Effector memory CD8-positive, alpha-beta T cell (primary cell): ENCODE results near the gene FAM111A.

ENCODE experiments used
- ATAC-seq: fragments of 150-1000 bp; cut with Tn5 transposase; replicated peaks from 2 replicates; pipeline ENCODE4 v1.10.0; 2021; ENCODE audit warnings: mild to moderate bottlenecking, moderate library complexity
- DNase-seq, 3 experiments: peaks; one replicate each; pipeline ENCODE4 v3.0.0; 2021
- H3K27ac Mint-ChIP-seq, 2 donors: one replicate each; pipeline ENCODE4 v1.8.0; 2022; ENCODE audit warnings: mild to moderate bottlenecking in 2 of 2, mixed read lengths in 2 of 2, moderate library complexity in 2 of 2
- H3K27me3 Mint-ChIP-seq, 2 donors: one replicate each; pipeline ENCODE4 v1.8.0; 2022; ENCODE audit warnings: mixed read lengths in 2 of 2
- H3K36me3 Mint-ChIP-seq: one replicate; pipeline ENCODE4 v1.8.0; 2022; ENCODE audit warnings: mild to moderate bottlenecking, moderate library complexity, mixed read lengths; ENCODE audit not compliant: insufficient read depth
- H3K4me1 Mint-ChIP-seq, 2 donors: one replicate each; pipeline ENCODE4 v1.8.0; 2022; ENCODE audit warnings: low read depth in 2 of 2, mixed read lengths in 2 of 2
- H3K4me3 Mint-ChIP-seq, 2 donors: one replicate each; pipeline ENCODE4 v1.8.0; 2022; ENCODE audit warnings: mild to moderate bottlenecking in 2 of 2, mixed read lengths in 2 of 2, moderate library complexity in 2 of 2
- H3K9me3 Mint-ChIP-seq, 2 donors: one replicate each; pipeline ENCODE4 v1.8.0; 2022; ENCODE audit warnings: mixed read lengths in 2 of 2

The FAM111A gene

DNA sequence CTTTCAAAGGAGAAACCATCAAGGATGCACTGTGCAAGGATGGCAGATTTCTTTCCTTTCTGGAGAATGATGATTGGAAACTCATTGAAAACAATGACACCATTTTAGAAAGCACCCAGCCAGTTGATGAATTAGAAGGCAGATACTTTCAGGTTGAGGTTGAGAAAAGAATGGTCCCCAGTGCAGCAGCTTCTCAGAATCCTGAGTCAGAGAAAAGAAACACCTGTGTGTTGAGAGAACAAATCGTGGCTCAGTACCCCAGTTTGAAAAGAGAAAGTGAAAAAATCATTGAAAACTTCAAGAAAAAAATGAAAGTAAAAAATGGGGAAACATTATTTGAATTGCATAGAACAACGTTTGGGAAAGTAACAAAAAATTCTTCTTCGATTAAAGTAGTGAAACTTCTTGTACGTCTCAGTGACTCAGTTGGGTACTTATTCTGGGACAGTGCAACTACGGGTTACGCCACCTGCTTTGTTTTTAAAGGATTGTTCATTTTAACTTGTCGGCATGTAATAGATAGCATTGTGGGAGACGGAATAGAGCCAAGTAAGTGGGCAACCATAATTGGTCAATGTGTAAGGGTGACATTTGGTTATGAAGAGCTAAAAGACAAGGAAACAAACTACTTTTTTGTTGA, 9.8 kb downstream of the FAM111A start:
- H3K4me3 Mint-ChIP-seq = peak overlapping the region; percentile 0 to 60
- ATAC-seq = no peak
- peaks cover 6 to 13% of the 10 kb centered on the region in 2 donors for H3K4me1 Mint-ChIP-seq
- H3K27me3 Mint-ChIP-seq = no peaks in the 10 kb centered on the region
- peaks cover 16% of the 10 kb centered on the region for H3K36me3 Mint-ChIP-seq
- no peak for DNase-seq
- H3K27ac Mint-ChIP-seq = peak overlapping the region; percentile 3 to 60
- H3K9me3 Mint-ChIP-seq = no peaks in the 10 kb centered on the region

DNA sequence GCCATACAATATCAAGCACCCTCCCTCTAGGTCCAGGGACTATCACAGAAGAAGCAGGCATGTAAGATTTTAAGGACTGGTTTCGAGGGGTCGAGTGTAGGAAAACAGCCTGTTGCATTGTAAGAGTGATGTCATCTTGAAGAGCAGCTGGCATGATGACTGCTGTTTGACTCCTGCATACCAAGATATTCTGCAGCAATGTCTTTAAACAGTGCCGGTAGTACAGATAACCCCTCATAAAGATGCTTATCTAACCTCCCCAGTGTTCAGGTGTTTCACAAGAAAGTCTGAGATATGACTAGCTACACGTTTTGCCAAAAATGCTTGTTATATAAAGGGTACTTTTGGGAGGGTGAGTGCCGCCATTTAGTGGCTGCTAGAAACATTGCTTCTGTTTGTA, 12.0 kb downstream of the FAM111A start:
- Mint-ChIP-seq H3K27ac (no peak overlapping the region), H3K4me1 (peaks cover 6 to 9% of the 10 kb centered on the region in 2 donors), H3K27me3 (no peaks in the 10 kb centered on the region), H3K36me3 (peaks cover 6% of the 10 kb centered on the region), H3K9me3 (no peaks in the 10 kb centered on the region), H3K4me3 (no peak overlapping the region)
- DNase-seq (no peak), ATAC-seq (no peak)

DNA sequence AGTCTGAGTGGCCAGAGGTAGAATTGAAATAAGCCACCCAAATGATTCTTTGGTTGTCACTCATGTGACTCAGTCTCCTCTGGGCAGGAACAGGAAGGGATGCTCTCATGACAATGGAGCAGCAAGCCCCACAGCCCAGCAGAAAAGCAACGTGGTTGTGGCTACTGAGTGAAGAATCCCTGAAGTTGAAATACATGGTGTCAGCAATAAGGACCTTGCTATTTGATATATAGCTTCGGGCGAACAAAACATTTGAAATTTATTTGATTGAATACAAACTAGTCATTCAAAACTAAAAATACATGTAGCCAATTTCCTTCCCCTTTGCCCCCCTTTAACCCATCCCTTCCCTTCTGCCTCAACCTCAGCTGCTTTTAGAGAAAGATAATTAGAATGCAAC, 14.8 kb downstream of the FAM111A start:
- H3K9me3 Mint-ChIP-seq = no peaks in the 10 kb centered on the region
- H3K4me3 Mint-ChIP-seq = no peak overlapping the region
- H3K36me3 Mint-ChIP-seq = no peaks in the 10 kb centered on the region
- peaks cover 10 to 20% of the 10 kb centered on the region in 2 donors for H3K27me3 Mint-ChIP-seq
- ATAC-seq = no peak
- peak overlapping the region in 1 of 2 donors; percentile 64 for H3K27ac Mint-ChIP-seq
- peaks cover 3 to 9% of the 10 kb centered on the region in 2 donors for H3K4me1 Mint-ChIP-seq
- no peak for DNase-seq

DNA sequence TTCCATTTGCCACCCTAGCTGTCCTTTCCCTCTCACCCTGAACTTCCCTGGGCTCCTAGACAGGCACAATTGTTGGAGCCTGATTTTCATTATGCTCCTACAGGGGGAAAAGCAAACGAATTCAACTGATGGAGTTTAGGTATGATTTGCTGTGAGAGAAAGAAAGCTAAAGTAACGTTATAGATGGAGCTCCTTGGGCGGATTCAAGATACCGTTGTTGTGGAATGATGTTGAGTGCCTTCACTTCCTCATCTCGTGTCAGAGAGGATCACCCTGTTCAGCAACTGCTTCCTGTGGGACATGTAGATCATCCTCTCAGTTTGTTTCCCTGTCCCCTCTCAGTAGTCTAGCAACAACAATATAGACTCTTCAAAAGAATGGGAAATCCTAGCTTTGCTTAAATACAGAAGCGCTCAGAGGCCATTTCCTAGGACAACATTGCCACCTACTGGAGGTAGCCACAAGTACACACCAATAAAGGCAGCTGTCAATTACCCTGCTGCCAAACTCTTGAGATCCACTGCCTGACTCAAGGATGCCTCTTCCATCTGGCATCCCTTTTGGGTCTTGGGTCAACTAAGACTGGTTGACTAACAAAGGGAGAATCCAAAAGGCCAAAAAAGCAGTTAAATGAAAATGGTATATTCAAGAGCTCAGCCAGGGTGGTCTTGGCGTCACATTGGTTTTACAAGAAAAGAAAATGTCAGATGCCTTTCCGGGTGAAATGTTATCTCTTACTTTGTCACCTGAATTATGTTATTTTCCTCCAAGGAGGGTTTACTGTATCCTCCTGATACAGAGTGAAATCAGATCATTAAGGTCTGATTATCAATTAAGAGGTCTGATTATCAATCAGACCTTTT, 15.8 kb downstream of the FAM111A start:
- Mint-ChIP-seq H3K4me3 (no peak overlapping the region), H3K27ac (no peak overlapping the region), H3K9me3 (no peaks in the 10 kb centered on the region), H3K4me1 (peaks cover 0 to 9% of the 10 kb centered on the region in 2 donors), H3K36me3 (no peaks in the 10 kb centered on the region), H3K27me3 (peaks cover 12 to 30% of the 10 kb centered on the region in 2 donors)
- DNase-seq = peak; percentile 58 to 64 (median 62)
- peak; percentile 97 for ATAC-seq

GRCh38 chr11:59164028-59164427, 21.4 kb downstream of the FAM111A start:
- DNase-seq (no peak), ATAC-seq (no peak)
- Mint-ChIP-seq H3K4me3 (no peak overlapping the region), H3K36me3 (no peaks in the 10 kb centered on the region), H3K4me1 (no peaks in the 10 kb centered on the region), H3K9me3 (no peaks in the 10 kb centered on the region), H3K27me3 (peaks cover 29 to 59% of the 10 kb centered on the region in 2 donors), H3K27ac (no peak overlapping the region)

GRCh38 chr11:59171508-59172322, 29.1 kb downstream of the FAM111A start, which contains the start of gene DTX4:
Gene DTX4, plus strand, starts transcription at chr11:59172132. Its CDS starts 464 bp downstream, at chr11:59172596.
- H3K36me3 Mint-ChIP-seq = peaks cover 4% of the 10 kb centered on the region
- peak within 1 kb of the TSS; percentile 88 to 89 for H3K4me3 Mint-ChIP-seq

GRCh38 chr11:59172345-59173079, 29.9 kb downstream of the FAM111A start:
- Mint-ChIP-seq H3K4me1 (peaks cover 8 to 11% of the 10 kb centered on the region in 2 donors), H3K27ac (peak overlapping the region in 1 of 2 donors; percentile 62)

More at GRCh38 chr11:59171508-59172322, 29.1 kb downstream of the FAM111A start, which contains the start of gene DTX4:
- peak; percentile 84 for ATAC-seq
- Mint-ChIP-seq H3K27ac (peak within 1 kb of the TSS in 1 of 2 donors; percentile 62), H3K4me1 (peaks cover 8 to 11% of the 10 kb centered on the region in 2 donors), H3K9me3 (no peaks in the 10 kb centered on the region), H3K27me3 (peaks cover 6 to 7% of the 10 kb centered on the region in 2 donors)
- peak; percentile 85 to 87 (median 86) for DNase-seq

GRCh38 chr11:59173080-59173963, 30.7 kb downstream of the FAM111A start:
- Mint-ChIP-seq H3K9me3 (no peaks in the 10 kb centered on the region), H3K4me1 (peaks cover 8 to 11% of the 10 kb centered on the region in 2 donors), H3K36me3 (peaks cover 4% of the 10 kb centered on the region), H3K27me3 (peaks cover 6 to 7% of the 10 kb centered on the region in 2 donors), H3K27ac (peak overlapping the region in 1 of 2 donors; percentile 62), H3K4me3 (peak overlapping the region; percentile 88 to 89)
- ATAC-seq (no peak), DNase-seq (peak in 1 of 3 experiments; percentile 9)

More at GRCh38 chr11:59172345-59173079, 29.9 kb downstream of the FAM111A start:
- peaks cover 4% of the 10 kb centered on the region for H3K36me3 Mint-ChIP-seq
- H3K9me3 Mint-ChIP-seq = no peaks in the 10 kb centered on the region
- peak overlapping the region; percentile 88 to 89 for H3K4me3 Mint-ChIP-seq
- peaks cover 6 to 7% of the 10 kb centered on the region in 2 donors for H3K27me3 Mint-ChIP-seq
- DNase-seq (no peak), ATAC-seq (peak; percentile 19)

DNA sequence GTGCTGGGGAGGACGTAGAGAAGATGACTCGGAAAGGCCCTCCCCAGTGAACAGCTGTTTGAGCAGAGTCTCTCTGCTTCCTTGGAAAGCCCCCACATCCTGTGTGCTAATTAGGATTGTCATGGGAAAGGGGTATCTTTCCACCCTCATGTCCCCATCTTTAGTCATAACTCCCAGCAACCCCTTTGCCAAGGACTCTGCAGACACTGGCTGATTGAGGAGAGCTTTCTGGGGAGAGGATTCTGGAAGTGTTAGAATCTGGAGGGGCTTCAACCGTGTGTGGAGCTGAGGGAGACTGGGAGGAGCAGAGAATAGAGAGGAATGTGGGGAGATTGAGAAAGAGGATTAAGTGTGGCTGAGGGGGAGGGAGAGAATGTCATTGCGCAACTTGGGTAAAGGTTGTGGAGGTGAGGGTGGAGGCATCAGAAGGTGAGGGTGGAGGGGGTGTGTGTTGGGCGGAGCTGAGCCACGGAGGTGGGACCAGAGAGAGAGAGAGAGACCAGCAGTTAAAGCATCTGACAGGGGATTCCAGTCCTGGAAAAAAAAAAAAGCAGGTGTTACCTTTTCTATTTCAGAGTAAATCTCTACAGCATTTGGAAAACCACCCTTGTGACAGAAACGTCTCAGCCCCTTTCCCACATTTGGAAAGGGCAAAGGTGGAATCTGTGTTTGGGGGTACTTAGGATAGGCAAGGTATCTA, 31.5 kb downstream of the FAM111A start:
- DNase-seq (no peak), ATAC-seq (no peak)
- H3K9me3 Mint-ChIP-seq = no peaks in the 10 kb centered on the region
- peaks cover 6 to 7% of the 10 kb centered on the region in 2 donors for H3K27me3 Mint-ChIP-seq
- no peak overlapping the region for H3K4me3 Mint-ChIP-seq
- peaks cover 4% of the 10 kb centered on the region for H3K36me3 Mint-ChIP-seq
- peaks cover 8 to 11% of the 10 kb centered on the region in 2 donors for H3K4me1 Mint-ChIP-seq
- no peak overlapping the region for H3K27ac Mint-ChIP-seq

- ATAC-seq = no peak
- Mint-ChIP-seq H3K9me3 (no peaks in the 10 kb centered on the region), H3K27ac (no peak overlapping the region), H3K4me1 (peaks cover 8 to 11% of the 10 kb centered on the region in 2 donors), H3K36me3 (peaks cover 4% of the 10 kb centered on the region), H3K4me3 (no peak overlapping the region), H3K27me3 (peaks cover 6 to 7% of the 10 kb centered on the region in 2 donors)
- DNase-seq = no peak
Measured at GRCh38 chr11:59174664-59175033, 32.0 kb downstream of the FAM111A start.

GRCh38 chr11:59175091-59175501, 32.4 kb downstream of the FAM111A start:
- no peak for ATAC-seq
- H3K27me3 Mint-ChIP-seq = peaks cover 6 to 7% of the 10 kb centered on the region in 2 donors
- H3K36me3 Mint-ChIP-seq = peaks cover 4% of the 10 kb centered on the region
- H3K4me1 Mint-ChIP-seq = peaks cover 8 to 11% of the 10 kb centered on the region in 2 donors
- no peak for DNase-seq
- H3K27ac Mint-ChIP-seq = no peak overlapping the region
- H3K9me3 Mint-ChIP-seq = no peaks in the 10 kb centered on the region
- H3K4me3 Mint-ChIP-seq = no peak overlapping the region
